RWPE1 (cell line): ENCODE measurements around the gene TMPRSS13.

Experiments used
- CTCF ChIA-PET: fragments of 350-600 bp; sonication (Branson Sonifier 250); formaldehyde crosslinking; extraction: SDS; loops from one replicate; lab custom pipeline; 2021; lab: Yijun Ruan, JAX
- POLR2A ChIA-PET: fragments of 400-600 bp; formaldehyde crosslinking; extraction: SDS; loops from one replicate; lab custom pipeline; 2020; ENCODE audit warnings: antibody characterized with exemption; ENCODE audit not compliant: low non-redundant PET; lab: Yijun Ruan, JAX
- DNase-seq: peaks from one replicate; pipeline ENCODE4 v3.0.0; 2012; ENCODE audit warnings: low spot score
- H3K27ac ChIP-seq: fragments of 450-650 bp; 2 replicates; pipeline ENCODE4 v1.5.1; 2017
- CTCF ChIP-seq: fragments of 450-650 bp; conservative IDR thresholded peaks from 2 replicates; pipeline ENCODE4 v1.5.1; 2017; ENCODE audit warnings: low read depth, mild to moderate bottlenecking

Gene TMPRSS13

GRCh38 chr11:117906710-117907109 lies 22.5 kb downstream of the TMPRSS13 start:
- CTCF ChIA-PET: no interaction called here
- DNase-seq: no peak
- POLR2A ChIA-PET: no interaction called here
- TF ChIP-seq CTCF: no peak
- H3K27ac ChIP-seq: peak overlapping the region; percentile 35

GRCh38 chr11:117906126-117906525 lies 23.1 kb downstream of the TMPRSS13 start:
- ChIA-PET POLR2A (no interaction called here), CTCF (no interaction called here)
- no peak for TF ChIP-seq CTCF
- H3K27ac ChIP-seq: no peak overlapping the region
- no peak for DNase-seq

GRCh38 chr11:117905524-117905923 lies 23.7 kb downstream of the TMPRSS13 start:
- DNase-seq: no peak
- POLR2A ChIA-PET: no interaction called here
- CTCF ChIA-PET: interaction anchor here (0.5 kb wide), 1 partner anchor 293 kb away, joined by 3 read pairs; no protein-coding TSS in a partner anchor
- TF ChIP-seq CTCF: no peak
- H3K27ac ChIP-seq: no peak overlapping the region

- no peak for TF ChIP-seq CTCF
- ChIA-PET CTCF (interaction anchor here (0.6 kb wide), 1 partner anchor 51 kb away, joined by 5 read pairs; no protein-coding TSS in a partner anchor), POLR2A (no interaction called here)
- DNase-seq: no peak
- no peak overlapping the region for H3K27ac ChIP-seq
Observed at GRCh38 chr11:117903505-117904382, 25.5 kb downstream of the TMPRSS13 start.

GRCh38 chr11:117902001-117902845 lies 27.0 kb downstream of the TMPRSS13 start:
- ChIA-PET POLR2A (no interaction called here), CTCF (interaction anchor here (0.7 to 1.1 kb wide), 2 partner anchors 26 to 44 kb away, joined by 3 to 5 read pairs; no protein-coding TSS in a partner anchor)
- TF ChIP-seq CTCF: no peak
- no peak overlapping the region for H3K27ac ChIP-seq
- DNase-seq: no peak

- no peak overlapping the region for H3K27ac ChIP-seq
- DNase-seq: no peak
- ChIA-PET POLR2A (no interaction called here), CTCF (interaction anchor here (1.1 kb wide), 1 partner anchor 45 kb away, joined by 5 read pairs; no protein-coding TSS in a partner anchor)
- no peak for TF ChIP-seq CTCF
Observed at GRCh38 chr11:117901601-117902000, 27.6 kb downstream of the TMPRSS13 start.
